ENCODE results near the gene GSTO1.

Gene GSTO1

GRCh38 chr10:104274762-104275721 is 20.4 kb downstream of the GSTO1 start:
- no peak for DNase-seq (ENCODE audit: low read depth)

- no peak for DNase-seq (ENCODE audit: low read depth)
These were observed 21.5 kb downstream of the GSTO1 start for GRCh38 chr10:104276192-104276591.

GRCh38 chr10:104277785-104278184 is 23.1 kb downstream of the GSTO1 start:
- no peak for DNase-seq (ENCODE audit: low read depth)

GRCh38 chr10:104279550-104280259 is 25.0 kb downstream of the GSTO1 start:
- DNase-seq (ENCODE audit: low read depth), result no peak

- no peak for DNase-seq (ENCODE audit: low read depth)
These were observed 27.0 kb downstream of the GSTO1 start for GRCh38 chr10:104281694-104282093.

- DNase-seq (ENCODE audit: low read depth), result no peak
These were observed 30.2 kb downstream of the GSTO1 start for GRCh38 chr10:104284846-104285245.

GRCh38 chr10:104286939-104287338 is 32.2 kb downstream of the GSTO1 start:
- DNase-seq (ENCODE audit: low read depth), result no peak

- DNase-seq (ENCODE audit: low read depth), result no peak
These were observed 33.7 kb downstream of the GSTO1 start for GRCh38 chr10:104288355-104288754.

- peak; percentile 78 for DNase-seq (ENCODE audit: low read depth)
These were observed 36.8 kb downstream of the GSTO1 start for GRCh38 chr10:104291439-104291951.

- DNase-seq (ENCODE audit: low read depth), result no peak
These were observed 38.3 kb downstream of the GSTO1 start for GRCh38 chr10:104293011-104293410.

- no peak for DNase-seq (ENCODE audit: low read depth)
These were observed 39.2 kb downstream of the GSTO1 start for GRCh38 chr10:104293781-104294321.

- no peak for DNase-seq (ENCODE audit: low read depth)
These were observed 42.2 kb downstream of the GSTO1 start for GRCh38 chr10:104296687-104297436.

- DNase-seq (ENCODE audit: low read depth), result no peak
These were observed 43.3 kb downstream of the GSTO1 start for GRCh38 chr10:104297697-104298660.

- no peak for DNase-seq (ENCODE audit: low read depth)
These were observed 44.6 kb downstream of the GSTO1 start for GRCh38 chr10:104299031-104299904.

- no peak for DNase-seq (ENCODE audit: low read depth)
These were observed 45.5 kb downstream of the GSTO1 start for GRCh38 chr10:104300002-104300735.

GRCh38 chr10:104300736-104301292 is 46.1 kb downstream of the GSTO1 start:
- DNase-seq (ENCODE audit: low read depth), result no peak

GRCh38 chr10:104301907-104302690 is 47.4 kb downstream of the GSTO1 start:
- DNase-seq (ENCODE audit: low read depth), result no peak
